Smooth muscle cell (in vitro differentiated cells): ENCODE data around the gene PHF13. TPM values are rescaled to one million over a fixed set of nuclear protein-coding genes. Genes with fewer than 3 reads are reported as not detected.
"Not testable (repeated sequence)": the region's sequence is repeated elsewhere in the genome, so short reads cannot be mapped to it uniquely, and the experiment has no call there.

Source experiments
- DNase-seq: peaks from one replicate; lab custom pipeline; 2025; ENCODE audit not compliant: unreplicated experiment; lab: John Stamatoyannopoulos, UW
- H2AFZ ChIP-seq: fragments of 200-600 bp; sonication (generic); 2 replicates; pipeline ENCODE4 v1.6.0; 2016; ENCODE audit warnings: antibody characterized with exemption, low read depth, mild to moderate bottlenecking
- H3F3A ChIP-seq: fragments of 200-600 bp; sonication (generic); 2 replicates; pipeline ENCODE4 v1.6.0; 2017; ENCODE audit warnings: antibody characterized with exemption, low read depth
- H3K27ac ChIP-seq: fragments of 200-600 bp; sonication (generic); 2 replicates; pipeline ENCODE4 v1.5.1; 2016; ENCODE audit warnings: low read depth, mild to moderate bottlenecking
- H3K27me3 ChIP-seq: fragments of 200-600 bp; sonication (generic); 2 replicates; pipeline ENCODE4 v1.6.1; 2016; ENCODE audit warnings: low read depth, mild to moderate bottlenecking
- H3K36me3 ChIP-seq: fragments of 200-600 bp; sonication (generic); 2 replicates; pipeline ENCODE4 v1.5.1; 2016; ENCODE audit warnings: low read depth
- H3K4me1 ChIP-seq: fragments of 200-600 bp; sonication (generic); 2 replicates; pipeline ENCODE4 v1.5.1; 2016; ENCODE audit warnings: low read depth
- H3K4me2 ChIP-seq: fragments of 200-600 bp; sonication (generic); 2 replicates; pipeline ENCODE4 v1.6.0; 2016; ENCODE audit warnings: mild to moderate bottlenecking
- H3K4me3 ChIP-seq: fragments of 200-600 bp; sonication (generic); 2 replicates; pipeline ENCODE4 v1.5.1; 2016; ENCODE audit warnings: mild to moderate bottlenecking
- H3K79me2 ChIP-seq: fragments of 200-600 bp; sonication (generic); 2 replicates; pipeline ENCODE4 v1.6.0; 2016; ENCODE audit warnings: low read depth, mild to moderate bottlenecking
- H3K9ac ChIP-seq: fragments of 200-600 bp; sonication (generic); 2 replicates; pipeline ENCODE4 v1.6.0; 2016; ENCODE audit warnings: low read depth
- H3K9me3 ChIP-seq: fragments of 200-600 bp; sonication (generic); replicated peaks from 2 replicates; pipeline ENCODE4 v1.5.1; 2016; ENCODE audit warnings: low read depth
- H4K20me1 ChIP-seq: fragments of 200-600 bp; sonication (generic); 2 replicates; pipeline ENCODE4 v1.6.0; 2016; ENCODE audit warnings: low read depth
- WGBS: methylation state at CpG from one replicate; pipeline ENCODE4 v1.1.7; 2016; ENCODE audit warnings: low lambda C conversion rate; 5-methylcytosine and 5-hydroxymethylcytosine counted together
- polyA plus RNA-seq: library from polyadenylated mRNA; unstranded; fragments of >200 nt; fragmentation: Nextera tagmentation; extraction: Ambion mirVana; gene quantifications from 2 replicates; pipeline ENCODE4 v1.2.1, GENCODE V29; 2016
- total RNA-seq: library from RNA; depleted of rRNA; stranded (reverse); fragments of >200 nt; gene quantifications from 2 replicates; pipeline ENCODE4 v1.2.3, GENCODE V29; 2014
- TF ChIP-seq, protein P1 (sequence below): fragments of 200-600 bp; sonication (generic); IDR thresholded peaks from 2 replicates; pipeline ENCODE4 v1.5.1; 2017; ENCODE audit warnings: borderline replicate concordance, mild to moderate bottlenecking, antibody characterized with exemption; ENCODE audit not compliant: insufficient read depth, poor library complexity, severe bottlenecking

PHF13 gene
- total and polyA plus RNA-seq, 2 experiments from 2014 or later: 10.2 to 12.3 TPM

- TF ChIP-seq, protein P1, sequence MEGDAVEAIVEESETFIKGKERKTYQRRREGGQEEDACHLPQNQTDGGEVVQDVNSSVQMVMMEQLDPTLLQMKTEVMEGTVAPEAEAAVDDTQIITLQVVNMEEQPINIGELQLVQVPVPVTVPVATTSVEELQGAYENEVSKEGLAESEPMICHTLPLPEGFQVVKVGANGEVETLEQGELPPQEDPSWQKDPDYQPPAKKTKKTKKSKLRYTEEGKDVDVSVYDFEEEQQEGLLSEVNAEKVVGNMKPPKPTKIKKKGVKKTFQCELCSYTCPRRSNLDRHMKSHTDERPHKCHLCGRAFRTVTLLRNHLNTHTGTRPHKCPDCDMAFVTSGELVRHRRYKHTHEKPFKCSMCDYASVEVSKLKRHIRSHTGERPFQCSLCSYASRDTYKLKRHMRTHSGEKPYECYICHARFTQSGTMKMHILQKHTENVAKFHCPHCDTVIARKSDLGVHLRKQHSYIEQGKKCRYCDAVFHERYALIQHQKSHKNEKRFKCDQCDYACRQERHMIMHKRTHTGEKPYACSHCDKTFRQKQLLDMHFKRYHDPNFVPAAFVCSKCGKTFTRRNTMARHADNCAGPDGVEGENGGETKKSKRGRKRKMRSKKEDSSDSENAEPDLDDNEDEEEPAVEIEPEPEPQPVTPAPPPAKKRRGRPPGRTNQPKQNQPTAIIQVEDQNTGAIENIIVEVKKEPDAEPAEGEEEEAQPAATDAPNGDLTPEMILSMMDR: no peak
- Histone ChIP-seq H3K27me3 (no peaks in the 10 kb centered on the region), H3K9me3 (no peaks in the 10 kb centered on the region), H3F3A (no peaks in the 10 kb centered on the region), H3K4me1 (no peaks in the 10 kb centered on the region), H3K9ac (no peak overlapping the region), H3K4me2 (no peak overlapping the region), H3K79me2 (no peaks in the 10 kb centered on the region), H3K36me3 (no peaks in the 10 kb centered on the region), H2AFZ (no peak overlapping the region), H4K20me1 (no peaks in the 10 kb centered on the region), H3K4me3 (no peak overlapping the region), H3K27ac (no peak overlapping the region)
- WGBS: 94% methylated on average over 20 of the region's 20 CpGs
- DNase-seq: no peak
Measured at GRCh38 chr1:6635161-6635909, 21.8 kb downstream of the PHF13 start.

DNA sequence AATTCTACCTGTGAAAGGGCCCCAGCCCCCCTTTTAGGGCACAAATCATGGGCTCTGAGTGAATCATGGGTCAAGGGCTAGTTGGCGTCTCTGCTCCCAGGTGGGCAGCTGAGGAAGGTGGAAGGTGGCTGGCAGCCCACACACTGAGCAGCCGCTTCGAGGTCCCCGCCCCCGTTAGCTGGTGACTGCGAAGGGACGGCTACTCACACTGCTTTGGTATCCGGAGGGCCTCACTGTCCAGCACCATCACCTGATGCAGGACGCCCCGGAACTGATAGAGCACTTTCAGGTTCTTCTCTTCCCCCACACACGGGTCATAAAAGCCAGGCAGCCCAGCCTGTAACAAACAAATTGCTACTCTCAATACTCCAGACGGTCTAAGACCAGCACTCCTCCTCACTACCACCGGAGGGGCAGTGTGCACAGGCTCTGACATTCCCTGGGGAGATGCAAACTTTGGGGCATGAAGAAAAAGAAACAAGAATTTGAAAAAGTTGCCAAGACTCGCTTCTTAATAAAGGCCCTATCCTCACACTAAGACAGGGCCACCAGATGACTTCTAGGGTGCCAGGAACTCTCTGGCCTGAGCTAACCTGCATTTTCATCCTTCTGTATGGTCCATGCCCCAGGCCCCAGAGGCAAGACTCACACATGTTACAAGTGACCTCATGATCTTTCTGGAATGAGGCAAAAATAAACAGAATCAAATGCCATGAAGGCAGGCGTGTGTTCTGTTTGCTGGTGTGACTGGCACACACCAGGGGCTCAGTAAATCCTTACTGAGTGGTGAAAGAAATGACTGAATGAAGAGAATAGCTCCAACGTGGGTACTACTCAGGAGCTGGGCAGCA is 22.6 kb downstream of the PHF13 start:
- Histone ChIP-seq H3K9ac (no peak overlapping the region), H3K27ac (no peak overlapping the region), H3K4me3 (no peak overlapping the region), H3K79me2 (no peaks in the 10 kb centered on the region), H3F3A (no peaks in the 10 kb centered on the region), H3K27me3 (no peaks in the 10 kb centered on the region), H3K4me1 (no peaks in the 10 kb centered on the region), H3K36me3 (no peaks in the 10 kb centered on the region), H3K4me2 (no peak overlapping the region), H2AFZ (no peak overlapping the region), H4K20me1 (no peaks in the 10 kb centered on the region), H3K9me3 (no peaks in the 10 kb centered on the region)
- WGBS: 88% methylated on average over 16 of the region's 16 CpGs
- no peak for DNase-seq
- TF ChIP-seq, protein P1: no peak

- H3K9me3 ChIP-seq, H3K4me3 ChIP-seq, H2AFZ ChIP-seq, DNase-seq, H3K79me2 ChIP-seq, H3K4me1 ChIP-seq, H4K20me1 ChIP-seq, H3K36me3 ChIP-seq, H3K27ac ChIP-seq, H3K27me3 ChIP-seq, H3K9ac ChIP-seq, H3F3A ChIP-seq, H3K4me2 ChIP-seq: not testable (repeated sequence)
- WGBS: 93% methylated on average over 6 of the region's 6 CpGs
Measured at GRCh38 chr1:6636778-6637177, 23.2 kb downstream of the PHF13 start.

DNA sequence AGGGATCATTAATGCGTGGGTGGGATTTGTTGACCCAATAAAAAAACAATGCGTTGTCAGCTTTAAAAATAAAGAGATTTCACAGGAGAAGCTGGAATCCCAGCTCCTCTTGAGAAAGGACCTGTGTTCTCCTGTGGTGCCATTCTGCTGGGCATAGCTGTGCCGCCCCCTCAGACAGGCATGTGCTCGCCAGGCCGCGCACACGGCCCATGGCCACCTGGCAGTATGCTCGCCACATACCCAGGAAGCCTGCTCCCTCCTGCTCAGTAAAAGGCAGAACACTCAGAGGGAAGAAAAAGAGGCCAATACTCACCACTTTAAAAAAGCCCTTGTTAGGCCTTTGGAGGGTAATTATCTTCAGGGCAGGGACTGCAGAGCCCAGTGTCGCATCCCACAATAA is 24.2 kb downstream of the PHF13 start:
- no peaks in the 10 kb centered on the region for H3K9me3 ChIP-seq
- H3F3A ChIP-seq: no peaks in the 10 kb centered on the region
- H3K27ac ChIP-seq: no peak overlapping the region
- H3K36me3 ChIP-seq: no peaks in the 10 kb centered on the region
- DNase-seq: no peak
- H3K4me3 ChIP-seq: no peak overlapping the region
- H3K4me1 ChIP-seq: no peaks in the 10 kb centered on the region
- 94% methylated on average over 9 of the region's 9 CpGs for WGBS
- no peaks in the 10 kb centered on the region for H3K27me3 ChIP-seq
- no peaks in the 10 kb centered on the region for H4K20me1 ChIP-seq
- H2AFZ ChIP-seq: no peak overlapping the region
- H3K9ac ChIP-seq: no peak overlapping the region
- no peak overlapping the region for H3K4me2 ChIP-seq
- TF ChIP-seq, protein P1: no peak
- H3K79me2 ChIP-seq: no peaks in the 10 kb centered on the region
